HepG2 (cell line): ENCODE measurements around the gene ULK3. TPM values are rescaled to one million over a fixed set of nuclear protein-coding genes. Genes with fewer than 3 reads are reported as not detected.
A peak's percentile ranks its signal among the peaks of the same experiment; 100 is the strongest.

Experiments used
- ARID4A ChIP-seq: sonication (generic); formaldehyde crosslinking; IDR thresholded peaks from 2 replicates; pipeline ENCODE4 v1.5.0; 2020; ENCODE audit warnings: mild to moderate bottlenecking, missing genetic modification reagents, borderline replicate concordance
- DMAP1 ChIP-seq: IDR thresholded peaks from 2 replicates; pipeline ENCODE4 v1.6.1; 2016
- DNMT1 ChIP-seq: sonication (generic); formaldehyde crosslinking; IDR thresholded peaks from 2 replicates; pipeline ENCODE4 v1.5.1; 2020; ENCODE audit warnings: mild to moderate bottlenecking, missing genetic modification reagents
- DRAP1 ChIP-seq: IDR thresholded peaks from 2 replicates; pipeline ENCODE4 v1.6.1; 2016; ENCODE audit warnings: missing genetic modification reagents, missing compliant biosample characterization
- E2F2 ChIP-seq: sonication (generic); formaldehyde crosslinking; IDR thresholded peaks from 2 replicates; pipeline ENCODE4 v1.4.0; 2020; ENCODE audit warnings: missing genetic modification reagents, borderline replicate concordance
- ELF4 ChIP-seq: sonication (generic); formaldehyde crosslinking; IDR thresholded peaks from 2 replicates; pipeline ENCODE4 v1.5.0; 2020; ENCODE audit warnings: missing genetic modification reagents, mild to moderate bottlenecking, moderate library complexity, borderline replicate concordance
- GATAD1 ChIP-seq: IDR thresholded peaks from 2 replicates; pipeline ENCODE4 v1.6.1; 2016; ENCODE audit warnings: missing genetic modification reagents, missing compliant biosample characterization
- HINFP ChIP-seq: sonication (generic); formaldehyde crosslinking; IDR thresholded peaks from 2 replicates; pipeline ENCODE4 v1.4.0; 2020; ENCODE audit warnings: low read depth, mild to moderate bottlenecking, missing genetic modification reagents
- HNRNPLL ChIP-seq: fragments of 200-400 bp; formaldehyde crosslinking; IDR thresholded peaks from 2 replicates; pipeline ENCODE4 v1.6.1; 2017; ENCODE audit warnings: mild to moderate bottlenecking, low read depth, low read length; ENCODE audit not compliant: poor library complexity, severe bottlenecking
- JDP2 ChIP-seq: sonication (generic); formaldehyde crosslinking; IDR thresholded peaks from 2 replicates; pipeline ENCODE4 v1.8.1; 2022; ENCODE audit warnings: missing genetic modification reagents, borderline replicate concordance
- KDM5B ChIP-seq: sonication (generic); formaldehyde crosslinking; IDR thresholded peaks from 2 replicates; pipeline ENCODE4 v1.4.0; 2020; ENCODE audit warnings: missing genetic modification reagents, mild to moderate bottlenecking, borderline replicate concordance
- KMT2B ChIP-seq: IDR thresholded peaks from 2 replicates; pipeline ENCODE4 v1.6.1; 2016; ENCODE audit warnings: missing genetic modification reagents, missing compliant biosample characterization
- MTA3 ChIP-seq: sonication (generic); formaldehyde crosslinking; IDR thresholded peaks from 2 replicates; pipeline ENCODE4 v1.4.0; 2020; ENCODE audit warnings: missing genetic modification reagents
- POLR2A ChIP-seq, 2 experiments: IDR thresholded peaks; 2 replicates each; pipeline ENCODE4 v1.6.1; 2011; ENCODE audit warnings: low read depth in 2 of 2, low read length in 2 of 2, mild to moderate bottlenecking in 1 of 2, moderate library complexity in 1 of 2; ENCODE audit not compliant: insufficient read depth in 1 of 2
- SETDB1 ChIP-seq: sonication (generic); formaldehyde crosslinking; IDR thresholded peaks from 2 replicates; pipeline ENCODE4 v1.5.1; 2020; ENCODE audit warnings: missing genetic modification reagents, mild to moderate bottlenecking, borderline replicate concordance
- SRY ChIP-seq: sonication (generic); formaldehyde crosslinking; IDR thresholded peaks from 2 replicates; pipeline ENCODE4 v1.8.0; 2022; ENCODE audit warnings: mild to moderate bottlenecking, missing genetic modification reagents
- ZMYM3 ChIP-seq: sonication (generic); formaldehyde crosslinking; IDR thresholded peaks from 2 replicates; pipeline ENCODE4 v1.5.1; 2020; ENCODE audit warnings: mild to moderate bottlenecking, missing genetic modification reagents
- ZNF670 ChIP-seq: sonication (generic); formaldehyde crosslinking; IDR thresholded peaks from 2 replicates; pipeline ENCODE4 v1.8.0; 2022; ENCODE audit warnings: mild to moderate bottlenecking, missing genetic modification reagents, borderline replicate concordance
- ZNF674 ChIP-seq: sonication (generic); formaldehyde crosslinking; IDR thresholded peaks from 2 replicates; pipeline ENCODE4 v1.5.0; 2020; ENCODE audit warnings: low read depth, mild to moderate bottlenecking, missing genetic modification reagents
- ZNF704 ChIP-seq: sonication (generic); formaldehyde crosslinking; IDR thresholded peaks from 2 replicates; pipeline ENCODE4 v1.8.1; 2023; ENCODE audit warnings: mild to moderate bottlenecking, inconsistent platforms, moderate library complexity, missing genetic modification reagents, borderline replicate concordance
- ZNF816 ChIP-seq: sonication (generic); formaldehyde crosslinking; IDR thresholded peaks from 2 replicates; pipeline ENCODE4 v1.8.0; 2022; ENCODE audit warnings: missing genetic modification reagents, mild to moderate bottlenecking, borderline replicate concordance
- polyA plus RNA-seq, 8 experiments: library from polyadenylated mRNA; depleted of rRNA in 3 of 8; stranded (reverse) in 7 of 8; unstranded in 1 of 8; fragments of >200 nt; fragmentation: Illumina TruSeq in 4 of 8; extraction: Trizol in 4 of 8; gene quantifications; 2 replicates each; pipeline versions ENCODE4 v1.2.1 to v1.2.3, GENCODE V29; 2011 to 2016; ENCODE audit warnings: low read depth in 4 of 8, missing spikeins in 1 of 8, mixed read lengths in 1 of 8; ENCODE audit not compliant: insufficient read depth in 1 of 8
- total RNA-seq, 5 experiments: library from RNA; depleted of rRNA; stranded (reverse); fragments of >200 nt; fragmentation: Illumina TruSeq; extraction: Trizol; gene quantifications; 2 replicates each; pipeline ENCODE4 v1.2.3, GENCODE V29; 2016; ENCODE audit warnings: low read depth in 1 of 5

Gene ULK3
- total and polyA plus RNA-seq, 2 of the 13 experiments (the other 11 are each of a cell fraction or from before 2014, with no cell fraction given): 15.2 to 23.7 TPM

GRCh38 chr15:74889883-74890664 lies 47.1 kb upstream of the ULK3 start, which contains the start of gene MPI (continued):
- TF ChIP-seq ARID4A (peak; percentile 88), GATAD1 (CRISPR knock-in tag) (peak; percentile 84), SETDB1 (CRISPR knock-in tag) (no peak), MTA3 (no peak), ZNF816 (CRISPR knock-in tag) (peak; percentile 81; the same call in 1 of the 2 replicates), ELF4 (CRISPR knock-in tag) (0 out of 2 replicates have a peak, but pooled peaks have one; percentile 57), HNRNPLL (peak; percentile 45), ZNF704 (CRISPR knock-in tag) (peak; percentile 28; the same call in 1 of the 2 replicates), E2F2 (peak; percentile 96), JDP2 (no peak), DRAP1 (peak; percentile 93), KMT2B (CRISPR knock-in tag) (peak; percentile 79), DNMT1 (CRISPR knock-in tag) (0 out of 2 replicates have a peak, but pooled peaks have one; percentile 27), KDM5B (CRISPR knock-in tag) (peak; percentile 84), POLR2A (IDR thresholded peaks at IDR 0.05; ENCODE audit: insufficient read depth in 1 of 2, low read depth in 2 of 2, low read length in 2 of 2) (peak; percentile 92 to 98), ZNF674 (CRISPR knock-in tag) (peak; percentile 73; the same call in 1 of the 2 replicates), ZNF670 (CRISPR knock-in tag) (peak; percentile 94), ZMYM3 (CRISPR knock-in tag) (peak; percentile 72), DMAP1 (CRISPR knock-in tag) (peak; percentile 84), SRY (CRISPR knock-in tag) (peak; percentile 64; the same call in 1 of the 2 replicates), HINFP (CRISPR knock-in tag) (peak; percentile 68; the same call in 1 of the 2 replicates)
